ENCODE results near the gene IFNGR2.

Gene IFNGR2

GRCh38 chr21:33387294-33387693, 15.9 kb upstream of the IFNGR2 start:
- Histone ChIP-seq H3K27me3 (ENCODE audit: insufficient read depth, poor library complexity, severe bottlenecking) (no peaks in the 10 kb centered on the region), H3K36me3 (ENCODE audit: low read depth) (no peaks in the 10 kb centered on the region), H3K9me3 (ENCODE audit: severe bottlenecking) (no peaks in the 10 kb centered on the region), H3K4me3 (ENCODE audit: severe bottlenecking) (no peak overlapping the region), H3K4me1 (ENCODE audit: insufficient read depth, poor library complexity, severe bottlenecking) (peaks cover 18% of the 10 kb centered on the region), H3K27ac (ENCODE audit: poor library complexity, severe bottlenecking) (no peak overlapping the region)
- no peak for DNase-seq (ENCODE audit: low spot score)
- no peak for ATAC-seq (ENCODE audit: low read depth)
- no peak for TF ChIP-seq CTCF (IDR thresholded peaks at IDR 0.05; ENCODE audit: poor library complexity, severe bottlenecking)

GRCh38 chr21:33388188-33388587, 15.0 kb upstream of the IFNGR2 start:
- H3K9me3 ChIP-seq (ENCODE audit: severe bottlenecking): no peaks in the 10 kb centered on the region
- no peak for TF ChIP-seq CTCF (IDR thresholded peaks at IDR 0.05; ENCODE audit: poor library complexity, severe bottlenecking)
- H3K4me1 ChIP-seq (ENCODE audit: insufficient read depth, poor library complexity, severe bottlenecking): peaks cover 10% of the 10 kb centered on the region
- no peak overlapping the region for H3K4me3 ChIP-seq (ENCODE audit: severe bottlenecking)
- no peak overlapping the region for H3K27ac ChIP-seq (ENCODE audit: poor library complexity, severe bottlenecking)
- DNase-seq (ENCODE audit: low spot score): no peak
- no peak for ATAC-seq (ENCODE audit: low read depth)
- no peaks in the 10 kb centered on the region for H3K36me3 ChIP-seq (ENCODE audit: low read depth)
- no peaks in the 10 kb centered on the region for H3K27me3 ChIP-seq (ENCODE audit: insufficient read depth, poor library complexity, severe bottlenecking)

GRCh38 chr21:33390479-33390878, 12.7 kb upstream of the IFNGR2 start:
- no peaks in the 10 kb centered on the region for H3K9me3 ChIP-seq (ENCODE audit: severe bottlenecking)
- H3K36me3 ChIP-seq (ENCODE audit: low read depth): no peaks in the 10 kb centered on the region
- H3K4me1 ChIP-seq (ENCODE audit: insufficient read depth, poor library complexity, severe bottlenecking): no peaks in the 10 kb centered on the region
- peak overlapping the region; percentile 14 for H3K27ac ChIP-seq (ENCODE audit: poor library complexity, severe bottlenecking)
- no peak for TF ChIP-seq CTCF (IDR thresholded peaks at IDR 0.05; ENCODE audit: poor library complexity, severe bottlenecking)
- no peaks in the 10 kb centered on the region for H3K27me3 ChIP-seq (ENCODE audit: insufficient read depth, poor library complexity, severe bottlenecking)
- no peak overlapping the region for H3K4me3 ChIP-seq (ENCODE audit: severe bottlenecking)
- no peak for DNase-seq (ENCODE audit: low spot score)
- peak; percentile 74 for ATAC-seq (ENCODE audit: low read depth)

GRCh38 chr21:33391656-33392055, 11.6 kb upstream of the IFNGR2 start:
- Histone ChIP-seq H3K27me3 (ENCODE audit: insufficient read depth, poor library complexity, severe bottlenecking) (no peaks in the 10 kb centered on the region), H3K9me3 (ENCODE audit: severe bottlenecking) (no peaks in the 10 kb centered on the region), H3K27ac (ENCODE audit: poor library complexity, severe bottlenecking) (no peak overlapping the region), H3K4me3 (ENCODE audit: severe bottlenecking) (no peak overlapping the region), H3K4me1 (ENCODE audit: insufficient read depth, poor library complexity, severe bottlenecking) (no peaks in the 10 kb centered on the region), H3K36me3 (ENCODE audit: low read depth) (no peaks in the 10 kb centered on the region)
- DNase-seq (ENCODE audit: low spot score) (no peak), ATAC-seq (ENCODE audit: low read depth) (no peak)
- no peak for TF ChIP-seq CTCF (IDR thresholded peaks at IDR 0.05; ENCODE audit: poor library complexity, severe bottlenecking)

- no peak overlapping the region for H3K4me3 ChIP-seq (ENCODE audit: severe bottlenecking)
These were observed 10.8 kb upstream of the IFNGR2 start for GRCh38 chr21:33392284-33392985.

More at GRCh38 chr21:33392284-33392985, 10.8 kb upstream of the IFNGR2 start:
- no peak overlapping the region for H3K27ac ChIP-seq (ENCODE audit: poor library complexity, severe bottlenecking)
- no peak for TF ChIP-seq CTCF (IDR thresholded peaks at IDR 0.05; ENCODE audit: poor library complexity, severe bottlenecking)
- DNase-seq (ENCODE audit: low spot score) (no peak), ATAC-seq (ENCODE audit: low read depth) (no peak)
- H3K4me1 ChIP-seq (ENCODE audit: insufficient read depth, poor library complexity, severe bottlenecking): no peaks in the 10 kb centered on the region
- no peaks in the 10 kb centered on the region for H3K27me3 ChIP-seq (ENCODE audit: insufficient read depth, poor library complexity, severe bottlenecking)
- no peaks in the 10 kb centered on the region for H3K36me3 ChIP-seq (ENCODE audit: low read depth)
- H3K9me3 ChIP-seq (ENCODE audit: severe bottlenecking): no peaks in the 10 kb centered on the region

All from RWPE2 (cell line).